CD4-positive, CD25-positive, alpha-beta regulatory T cell (primary cell): ENCODE data around the gene CDH3. TPM values are rescaled to one million over a fixed set of nuclear protein-coding genes. Genes with fewer than 3 reads are reported as not detected.

Experiments
- ATAC-seq, 2 donors: fragments of 150-1000 bp; cut with Tn5 transposase; one replicate each; pipeline ENCODE4 v1.10.0; 2021; ENCODE audit warnings: low read depth in 2 of 2, moderate number of reproducible peaks in 2 of 2, moderate library complexity in 1 of 2
- DNase-seq, 3 donors: peaks; one replicate each; pipeline versions ENCODE4 v3.0.0 to v3.0.0-alpha.2; 2012 to 2022; ENCODE audit warnings: mixed read lengths in 1 of 3
- H3K27ac ChIP-seq: one replicate; pipeline ENCODE4 v1.7.0; 2013; ENCODE audit warnings: mild to moderate bottlenecking, low read length; ENCODE audit not compliant: insufficient read depth, poor library complexity, severe bottlenecking
- H3K27me3 ChIP-seq: one replicate; pipeline ENCODE4 v1.7.0; 2013; ENCODE audit warnings: low read length; ENCODE audit not compliant: control insufficient read depth, insufficient read depth
- H3K36me3 ChIP-seq: one replicate; pipeline ENCODE4 v1.7.0; 2013; ENCODE audit warnings: mild to moderate bottlenecking, low read length, moderate library complexity; ENCODE audit not compliant: control insufficient read depth, insufficient read depth
- H3K4me1 ChIP-seq: 2 replicates; pipeline ENCODE4 v1.7.0; 2013; ENCODE audit warnings: mild to moderate bottlenecking, low read length; ENCODE audit not compliant: insufficient read depth, control insufficient read depth, poor library complexity, severe bottlenecking
- H3K4me3 ChIP-seq: one replicate; pipeline ENCODE4 v1.7.0; 2013; ENCODE audit warnings: low read depth, mild to moderate bottlenecking, low read length, moderate library complexity
- H3K9me3 ChIP-seq, 2 experiments: 1 replicate in 1 of 2; 2 replicates in 1 of 2; pipeline ENCODE4 v1.7.0; 2013; ENCODE audit warnings: low read length in 2 of 2, mild to moderate bottlenecking in 1 of 2, moderate library complexity in 1 of 2; ENCODE audit not compliant: control insufficient read depth in 2 of 2
- H3K27ac Mint-ChIP-seq, 3 donors: one replicate each; pipeline ENCODE4 v1.8.0; 2020 to 2022; ENCODE audit warnings: mild to moderate bottlenecking in 3 of 3, mixed read lengths in 3 of 3, moderate library complexity in 2 of 3
- H3K27me3 Mint-ChIP-seq: one replicate; pipeline ENCODE4 v1.8.0; 2022; ENCODE audit warnings: mild to moderate bottlenecking, mixed read lengths
- H3K36me3 Mint-ChIP-seq: one replicate; pipeline ENCODE4 v1.8.0; 2020; ENCODE audit warnings: mixed read lengths
- H3K4me1 Mint-ChIP-seq, 4 donors: one replicate each; pipeline ENCODE4 v1.8.0; 2020 to 2022; ENCODE audit warnings: mixed read lengths in 4 of 4, mild to moderate bottlenecking in 1 of 4
- H3K4me3 Mint-ChIP-seq, 4 donors: one replicate each; pipeline ENCODE4 v1.8.0; 2020 to 2022; ENCODE audit warnings: mild to moderate bottlenecking in 4 of 4, mixed read lengths in 4 of 4, moderate library complexity in 3 of 4
- H3K9me3 Mint-ChIP-seq, 7 donors: one replicate each; pipeline ENCODE4 v1.8.0; 2020 to 2022; ENCODE audit warnings: mixed read lengths in 7 of 7, mild to moderate bottlenecking in 3 of 7, moderate library complexity in 2 of 7
- polyA plus RNA-seq, 4 donors: library from polyadenylated mRNA; unstranded; fragments of 300-500 nt; fragmentation: Illumina TruSeq; gene quantifications; one replicate each; pipeline ENCODE4 v1.2.3, GENCODE V29; 2021
- total RNA-seq: library from RNA; stranded (reverse); gene quantifications from one replicate; pipeline ENCODE4 v1.2.3, GENCODE V29; 2022

Gene CDH3
- total and polyA plus RNA-seq, 5 donors from 2014 or later, result 0.03 to 0.38 (median 0.20) TPM; not detected in 1

GRCh38 chr16:68652659-68653058 lies 7.5 kb downstream of the CDH3 start:
- H3K27me3 Mint-ChIP-seq, result peaks cover 36% of the 10 kb centered on the region
- H3K36me3 Mint-ChIP-seq, result no peaks in the 10 kb centered on the region

GRCh38 chr16:68655806-68656205 lies 10.7 kb downstream of the CDH3 start:
- no peaks in the 10 kb centered on the region for H3K9me3 Mint-ChIP-seq

More at GRCh38 chr16:68652659-68653058, 7.5 kb downstream of the CDH3 start:
- Histone ChIP-seq H3K4me1 (no peaks in the 10 kb centered on the region), H3K9me3 (no peaks in the 10 kb centered on the region), H3K27ac (no peak overlapping the region), H3K36me3 (no peaks in the 10 kb centered on the region), H3K4me3 (no peak overlapping the region), H3K27me3 (peaks cover 11% of the 10 kb centered on the region)
- H3K4me1 Mint-ChIP-seq, result no peaks in the 10 kb centered on the region
- ATAC-seq, result no peak
- no peak overlapping the region for H3K4me3 Mint-ChIP-seq
- H3K27ac Mint-ChIP-seq, result no peak overlapping the region
- H3K9me3 Mint-ChIP-seq, result no peaks in the 10 kb centered on the region
- no peak for DNase-seq

GRCh38 chr16:68656751-68657150 lies 11.6 kb downstream of the CDH3 start:
- H3K27me3 Mint-ChIP-seq, result peaks cover 18% of the 10 kb centered on the region
- no peak overlapping the region for H3K4me3 Mint-ChIP-seq
- DNase-seq (no peak), ATAC-seq (no peak)
- H3K4me1 ChIP-seq, result no peaks in the 10 kb centered on the region
- H3K36me3 Mint-ChIP-seq, result no peaks in the 10 kb centered on the region
- no peak overlapping the region for H3K4me3 ChIP-seq
- H3K27ac ChIP-seq, result no peak overlapping the region
- H3K9me3 ChIP-seq, result no peaks in the 10 kb centered on the region
- no peaks in the 10 kb centered on the region for H3K9me3 Mint-ChIP-seq
- H3K4me1 Mint-ChIP-seq, result no peaks in the 10 kb centered on the region
- no peaks in the 10 kb centered on the region for H3K36me3 ChIP-seq
- no peaks in the 10 kb centered on the region for H3K27me3 ChIP-seq
- H3K27ac Mint-ChIP-seq, result no peak overlapping the region

More at GRCh38 chr16:68655806-68656205, 10.7 kb downstream of the CDH3 start:
- H3K36me3 Mint-ChIP-seq, result no peaks in the 10 kb centered on the region
- H3K36me3 ChIP-seq, result no peaks in the 10 kb centered on the region
- ATAC-seq, result no peak
- no peak overlapping the region for H3K27ac Mint-ChIP-seq
- no peak overlapping the region for H3K4me3 ChIP-seq
- H3K9me3 ChIP-seq, result no peaks in the 10 kb centered on the region
- no peaks in the 10 kb centered on the region for H3K4me1 Mint-ChIP-seq
- no peak overlapping the region for H3K4me3 Mint-ChIP-seq
- peaks cover 14% of the 10 kb centered on the region for H3K27me3 Mint-ChIP-seq
- H3K27ac ChIP-seq, result no peak overlapping the region
- H3K27me3 ChIP-seq, result no peaks in the 10 kb centered on the region
- no peak for DNase-seq
- no peaks in the 10 kb centered on the region for H3K4me1 ChIP-seq

GRCh38 chr16:68658341-68658973 lies 13.3 kb downstream of the CDH3 start:
- H3K36me3 ChIP-seq, result no peaks in the 10 kb centered on the region
- Mint-ChIP-seq H3K27me3 (peaks cover 26% of the 10 kb centered on the region), H3K27ac (no peak overlapping the region), H3K36me3 (no peaks in the 10 kb centered on the region), H3K9me3 (peaks cover 0 to 1% (median 0%) of the 10 kb centered on the region in 7 donors), H3K4me1 (no peaks in the 10 kb centered on the region), H3K4me3 (no peak overlapping the region)
- DNase-seq (no peak), ATAC-seq (no peak)
- H3K27me3 ChIP-seq, result no peaks in the 10 kb centered on the region
- no peaks in the 10 kb centered on the region for H3K4me1 ChIP-seq
- no peak overlapping the region for H3K4me3 ChIP-seq
- no peak overlapping the region for H3K27ac ChIP-seq
- H3K9me3 ChIP-seq, result no peaks in the 10 kb centered on the region

- ATAC-seq, result no peak
- no peak overlapping the region for H3K27ac Mint-ChIP-seq
- H3K4me3 ChIP-seq, result no peak overlapping the region
- DNase-seq, result no peak
- no peak overlapping the region for H3K4me3 Mint-ChIP-seq
- H3K36me3 Mint-ChIP-seq, result no peaks in the 10 kb centered on the region
- H3K4me1 Mint-ChIP-seq, result no peaks in the 10 kb centered on the region
- no peaks in the 10 kb centered on the region for H3K27me3 ChIP-seq
- peaks cover 0 to 1% (median 0%) of the 10 kb centered on the region in 7 donors for H3K9me3 Mint-ChIP-seq
- no peaks in the 10 kb centered on the region for H3K9me3 ChIP-seq
- H3K27me3 Mint-ChIP-seq, result peaks cover 27% of the 10 kb centered on the region
- H3K36me3 ChIP-seq, result no peaks in the 10 kb centered on the region
- no peak overlapping the region for H3K27ac ChIP-seq
- no peaks in the 10 kb centered on the region for H3K4me1 ChIP-seq
These were observed 13.9 kb downstream of the CDH3 start for GRCh38 chr16:68658974-68659360.

GRCh38 chr16:68659412-68660358 lies 14.6 kb downstream of the CDH3 start:
- H3K4me1 Mint-ChIP-seq, result no peaks in the 10 kb centered on the region
- H3K27ac Mint-ChIP-seq, result no peak overlapping the region
- Histone ChIP-seq H3K9me3 (no peaks in the 10 kb centered on the region), H3K36me3 (no peaks in the 10 kb centered on the region), H3K4me3 (no peak overlapping the region), H3K4me1 (no peaks in the 10 kb centered on the region), H3K27me3 (no peaks in the 10 kb centered on the region), H3K27ac (no peak overlapping the region)
- DNase-seq (no peak), ATAC-seq (no peak)
- H3K36me3 Mint-ChIP-seq, result no peaks in the 10 kb centered on the region
- no peak overlapping the region for H3K4me3 Mint-ChIP-seq
- peaks cover 27% of the 10 kb centered on the region for H3K27me3 Mint-ChIP-seq
- H3K9me3 Mint-ChIP-seq, result peaks cover 0 to 1% (median 0%) of the 10 kb centered on the region in 7 donors

GRCh38 chr16:68660359-68660795 lies 15.3 kb downstream of the CDH3 start:
- Mint-ChIP-seq H3K9me3 (peaks cover 0 to 1% (median 0%) of the 10 kb centered on the region in 7 donors), H3K27ac (no peak overlapping the region), H3K4me3 (no peak overlapping the region), H3K4me1 (no peaks in the 10 kb centered on the region), H3K36me3 (no peaks in the 10 kb centered on the region), H3K27me3 (peaks cover 23% of the 10 kb centered on the region)
- H3K27me3 ChIP-seq, result no peaks in the 10 kb centered on the region
- no peaks in the 10 kb centered on the region for H3K36me3 ChIP-seq
- H3K4me1 ChIP-seq, result no peaks in the 10 kb centered on the region
- H3K9me3 ChIP-seq, result no peaks in the 10 kb centered on the region
- no peak for ATAC-seq
- H3K27ac ChIP-seq, result no peak overlapping the region
- H3K4me3 ChIP-seq, result no peak overlapping the region
- no peak for DNase-seq
